ENCODE results near the gene MUC5B. TPM values are rescaled to one million over a fixed set of nuclear protein-coding genes. Genes with fewer than 3 reads are reported as not detected.

Gene MUC5B
- total RNA-seq, 1 donor from 2014 or later: not detected

DNA sequence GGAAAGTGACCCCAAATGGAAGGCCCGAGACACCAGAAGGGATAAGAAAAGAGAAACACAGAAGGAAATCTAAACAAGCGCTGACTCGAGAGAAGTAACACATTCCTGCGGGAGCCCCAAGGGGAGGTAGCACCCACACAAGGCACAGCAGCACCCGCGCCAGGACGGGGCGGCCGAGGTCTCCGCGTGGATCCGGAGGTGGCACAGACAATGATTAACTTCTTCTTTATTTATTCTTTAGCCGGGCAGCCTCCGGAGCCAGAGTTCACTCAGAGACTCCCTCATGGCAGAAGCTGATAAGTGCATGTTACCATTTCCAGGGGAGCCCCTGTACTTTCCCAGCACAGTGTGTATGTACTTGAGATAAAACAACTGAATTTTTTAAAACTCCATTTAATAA is 81.5 kb downstream of the MUC5B start:
- no peak for DNase-seq (ENCODE audit: low spot score in 2 of 2)
- no peak for FAIRE-seq

DNA sequence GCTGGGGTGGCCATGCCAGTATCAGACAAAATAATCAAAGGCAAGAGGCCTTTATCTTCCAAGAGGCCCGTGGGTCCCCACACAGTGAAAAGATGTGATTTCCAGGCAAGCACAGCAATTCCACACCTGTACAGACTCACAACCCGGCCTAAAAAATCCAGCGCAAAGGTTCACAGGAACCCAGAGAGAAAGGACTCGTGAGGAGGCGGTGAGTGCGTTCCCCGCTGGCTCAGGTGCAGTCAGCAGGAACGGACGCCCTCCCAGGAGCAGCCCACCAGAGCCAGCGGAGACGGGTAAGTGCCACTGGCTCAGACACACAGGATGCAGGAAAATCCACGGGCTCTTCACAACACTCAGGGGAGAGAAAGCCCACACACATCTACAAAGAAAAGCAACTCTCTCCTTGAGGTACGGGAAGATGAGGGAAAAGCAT is 82.2 kb downstream of the MUC5B start:
- FAIRE-seq (no peak), DNase-seq (ENCODE audit: low spot score in 2 of 2) (no peak)

DNA sequence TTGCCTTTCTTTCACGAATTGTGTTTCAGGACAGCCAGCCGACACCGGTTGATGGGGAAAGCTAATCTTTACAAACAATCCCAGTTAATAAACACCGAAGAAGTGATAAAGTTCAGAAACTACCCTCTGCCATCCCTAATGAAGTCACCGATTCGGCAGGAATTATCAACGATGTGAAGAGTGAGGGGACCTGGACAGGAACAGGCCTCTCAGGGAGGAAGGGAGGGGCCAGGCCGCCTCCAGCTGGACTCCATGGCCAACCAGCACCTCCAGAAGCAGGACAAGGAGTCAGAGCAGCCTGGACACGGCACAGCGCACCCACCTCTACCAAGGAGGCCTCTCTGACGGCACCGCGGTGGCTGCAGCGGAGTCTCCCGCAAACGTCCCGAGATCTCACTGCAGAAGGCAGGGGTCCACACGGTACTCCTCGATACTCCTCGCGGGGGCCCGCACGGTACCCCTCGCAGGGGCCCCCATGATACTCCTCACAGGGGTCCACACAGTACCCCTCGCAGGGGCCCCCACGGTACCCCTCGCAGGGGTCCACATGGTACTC is 82.7 kb downstream of the MUC5B start:
- DNase-seq (ENCODE audit: low spot score in 2 of 2) (no peak), FAIRE-seq (no peak)

DNA sequence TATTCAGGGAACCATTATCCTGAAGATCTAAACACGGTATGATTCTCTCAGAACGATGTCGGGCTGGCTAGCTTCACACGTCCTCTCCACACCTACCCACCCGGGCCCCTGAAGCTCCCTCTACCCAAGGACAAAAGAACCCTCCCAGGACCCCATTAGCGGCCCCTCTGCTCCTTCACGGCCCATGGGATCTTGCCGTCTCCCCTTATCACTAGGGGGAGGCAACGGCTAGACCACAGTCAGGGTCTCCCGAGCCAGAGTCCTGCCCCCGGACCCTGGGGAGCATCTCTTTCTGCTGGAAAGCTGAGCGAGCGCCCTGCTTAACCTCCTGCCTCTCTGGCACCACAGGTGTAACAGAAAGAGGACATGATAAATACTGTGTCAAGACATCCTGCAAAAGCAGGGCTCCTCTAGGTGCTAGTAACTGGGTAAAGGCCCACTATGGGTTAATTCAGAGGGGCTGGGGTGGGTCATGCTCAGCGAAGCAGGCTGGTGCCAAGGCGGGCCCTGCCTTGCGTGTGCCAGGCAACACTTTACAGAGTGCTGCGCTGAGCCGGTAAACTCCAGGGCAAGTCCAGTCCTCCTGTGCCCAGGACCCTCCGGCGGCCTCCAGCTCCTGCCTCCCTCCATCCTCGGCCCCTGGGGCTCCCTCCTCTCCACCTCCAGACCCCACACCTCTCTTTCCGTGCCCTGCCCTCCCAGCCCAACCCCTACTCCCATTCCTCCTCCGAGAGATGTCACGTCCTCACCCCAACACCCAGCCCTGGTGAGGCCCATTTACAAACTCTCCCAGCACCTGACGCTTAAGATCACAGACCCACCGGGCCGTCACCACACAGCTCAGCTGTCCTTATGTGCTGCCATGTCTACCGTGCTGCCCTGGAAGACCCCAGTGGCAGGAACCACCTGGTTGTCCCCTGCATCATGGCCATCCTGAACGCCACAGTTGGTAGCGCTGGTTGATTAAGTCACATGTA is 83.6 kb downstream of the MUC5B start:
- DNase-seq (ENCODE audit: low spot score in 2 of 2) (no peak), FAIRE-seq (no peak)

DNA sequence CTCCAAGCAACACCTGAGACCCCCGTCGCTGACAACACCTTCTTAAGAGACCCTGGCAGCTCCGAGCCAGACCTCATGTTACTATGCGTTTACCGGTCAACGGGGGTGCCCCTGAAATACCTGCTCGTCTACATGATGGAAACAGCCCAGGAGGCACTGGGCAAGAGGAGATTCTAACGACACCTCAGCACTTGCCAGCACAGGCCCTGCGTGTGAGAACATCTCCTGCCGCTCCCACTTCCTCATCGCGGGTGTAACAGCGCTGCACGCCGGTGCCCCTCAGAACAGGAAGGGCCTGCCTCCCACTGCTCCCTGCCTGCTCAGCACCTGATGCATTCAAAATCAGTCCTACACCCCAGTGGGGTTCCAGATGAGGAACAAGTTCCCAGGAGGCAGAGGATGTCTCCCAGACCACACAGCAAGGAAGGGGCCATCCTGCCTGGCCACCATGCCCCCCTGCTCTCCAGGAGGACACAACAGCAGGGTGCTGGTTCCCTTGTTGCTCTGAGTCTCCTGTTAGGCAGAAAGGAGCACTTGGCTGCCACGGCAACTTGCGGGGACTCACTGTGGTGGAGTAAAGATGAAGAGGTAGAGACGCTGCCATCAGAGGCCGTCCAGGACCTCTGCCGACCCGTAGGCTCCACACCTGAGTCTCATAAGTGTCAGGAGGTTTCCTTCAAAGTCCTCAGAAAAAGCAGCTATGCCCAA is 84.5 kb downstream of the MUC5B start:
- DNase-seq (ENCODE audit: low spot score in 2 of 2) (no peak), FAIRE-seq (no peak)

DNA sequence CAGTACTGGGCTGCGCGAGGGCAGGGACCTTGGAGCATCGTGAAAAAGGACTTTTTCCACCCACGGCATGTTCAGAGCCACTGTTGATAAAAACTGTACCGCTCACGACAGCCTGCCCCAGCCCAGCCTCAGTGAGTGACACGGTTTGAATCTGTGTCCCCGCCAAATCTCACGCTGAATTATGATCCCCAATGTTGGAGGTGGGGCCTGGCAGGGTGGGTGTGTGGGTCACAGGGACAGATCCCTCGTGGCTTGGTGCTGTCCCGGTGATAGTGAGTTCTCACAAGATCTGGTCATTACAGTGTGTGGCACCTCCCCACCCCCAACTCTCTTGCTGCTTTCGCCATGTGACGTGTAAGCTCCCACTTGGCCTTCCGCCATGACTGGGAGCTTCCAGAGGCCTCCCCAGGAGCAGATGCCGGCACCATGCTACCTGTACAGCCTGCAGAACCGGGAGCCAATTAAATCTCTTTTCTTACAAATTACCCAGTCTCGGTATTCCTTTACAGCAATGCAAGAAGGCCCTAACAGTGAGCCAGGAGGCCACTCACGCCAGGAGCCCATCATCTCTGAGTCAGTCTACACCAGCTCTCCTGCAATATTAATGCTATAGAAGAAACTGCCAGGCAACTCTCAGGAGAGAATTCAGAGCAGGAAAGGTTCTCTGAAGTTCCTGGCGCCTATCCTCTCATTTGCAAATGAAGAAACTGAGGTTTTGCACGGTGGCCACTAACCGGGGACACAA is 85.3 kb downstream of the MUC5B start:
- DNase-seq (ENCODE audit: low spot score in 2 of 2) (no peak), FAIRE-seq (no peak)

DNA sequence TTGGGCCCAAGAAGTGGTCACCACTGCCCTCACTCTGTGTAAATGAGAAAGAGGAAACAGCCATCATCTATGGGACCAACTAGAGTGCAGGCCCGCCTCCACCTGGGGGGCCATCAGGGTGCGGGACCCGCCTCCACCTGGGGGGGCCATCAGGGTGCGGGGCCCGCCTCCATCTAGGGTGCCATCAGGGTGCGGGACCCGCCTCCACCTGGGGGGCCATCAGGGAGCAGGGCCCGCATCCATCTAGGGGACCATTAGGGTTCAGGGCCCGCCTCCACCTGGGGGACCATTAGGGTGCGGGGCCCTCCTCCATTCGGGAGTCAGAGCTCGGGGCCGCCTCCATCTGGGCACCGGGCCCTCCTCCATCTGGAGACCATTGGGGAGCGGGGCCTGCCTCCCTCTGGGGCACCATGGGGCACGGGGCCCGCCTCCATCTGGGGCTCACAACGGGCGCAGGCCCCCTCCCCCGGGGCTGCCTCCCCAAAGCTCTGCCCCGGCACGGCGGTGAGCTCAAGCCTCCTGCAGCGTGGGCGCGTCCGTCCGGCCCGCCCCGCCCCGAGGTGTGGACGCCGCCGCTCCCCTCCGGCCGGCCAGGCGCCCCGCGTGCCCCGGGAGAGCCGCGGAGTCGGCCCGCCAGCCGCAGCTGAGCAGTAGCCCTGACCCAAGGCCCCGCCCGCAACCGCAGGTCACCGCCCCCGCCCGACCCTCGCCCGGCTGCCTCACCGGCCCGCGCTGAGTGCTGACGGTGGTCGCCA is 86.1 kb downstream of the MUC5B start:
- no peak for FAIRE-seq

DNA sequence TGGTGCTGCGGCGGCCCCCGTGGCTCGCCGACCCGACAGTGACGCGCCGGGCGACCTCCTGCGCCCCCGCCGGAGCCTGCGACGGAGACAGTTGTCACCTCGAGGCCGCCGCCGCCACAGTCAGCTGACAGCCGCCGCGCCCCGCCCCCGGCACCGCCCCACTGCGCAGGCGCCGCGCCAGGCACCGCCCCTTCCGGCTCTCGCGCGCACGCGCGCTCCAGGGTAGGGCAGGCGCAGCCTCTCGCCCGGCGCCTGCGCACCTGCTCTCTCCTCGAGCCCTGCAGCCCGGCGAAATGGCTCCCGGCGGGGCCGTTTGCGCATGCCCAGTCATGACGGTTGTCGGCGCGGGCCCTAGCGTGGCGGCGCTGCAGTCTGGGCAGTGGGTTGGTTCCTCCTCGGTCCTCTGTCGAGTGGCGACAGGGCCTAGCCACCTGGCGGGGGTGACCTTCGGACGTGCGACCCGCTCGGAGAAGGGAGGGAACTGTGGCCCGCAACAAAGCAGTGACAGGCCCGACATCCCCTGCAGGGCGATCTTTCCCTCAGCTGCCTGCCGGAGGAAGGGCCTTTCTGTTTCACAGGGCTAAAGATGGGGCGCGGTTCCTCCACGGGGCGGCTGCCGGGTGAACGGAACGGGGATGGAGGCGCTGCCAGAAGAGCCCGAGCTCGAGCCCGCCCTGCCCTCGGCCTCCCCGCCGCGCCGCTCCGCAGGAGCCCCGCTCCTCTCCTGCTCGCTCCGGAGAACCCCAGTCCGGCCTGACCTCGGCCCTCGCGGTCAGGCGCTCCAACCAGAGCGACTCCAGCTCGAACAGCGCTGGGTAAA is 86.8 kb downstream of the MUC5B start, which contains the start of gene TOLLIP:
Gene TOLLIP (minus strand): TSS at position 135 of the 820 bp plus-strand sequence. CDS start 134 bp downstream, at position 1.
- FAIRE-seq: no peak
- peak; percentile 98 to 99 for DNase-seq (ENCODE audit: low spot score in 2 of 2)

More for the DNA sequence above, 86.1 kb downstream of the MUC5B start:
- peak in 1 of 2 donors; percentile 19 for DNase-seq (ENCODE audit: low spot score in 2 of 2)

DNA sequence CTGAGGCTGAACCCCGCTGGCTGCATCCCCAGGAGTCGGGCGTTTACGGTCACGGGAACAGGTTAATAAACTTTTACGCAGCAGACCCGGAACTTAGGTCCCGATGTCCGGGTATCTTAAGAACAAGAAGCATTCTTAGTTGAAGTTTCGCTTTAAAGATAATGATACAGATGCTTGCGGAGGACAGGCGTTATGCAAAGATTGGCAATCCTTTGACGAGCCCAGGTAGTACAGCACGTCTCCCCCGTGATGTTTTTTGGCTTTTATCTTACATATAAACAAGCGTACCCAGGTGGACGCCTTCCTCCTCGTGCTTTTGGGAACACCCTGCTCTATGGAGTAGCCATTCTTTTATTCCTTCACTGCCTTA is 87.4 kb downstream of the MUC5B start:
- FAIRE-seq: no peak
- no peak for DNase-seq (ENCODE audit: low spot score in 2 of 2)

DNA sequence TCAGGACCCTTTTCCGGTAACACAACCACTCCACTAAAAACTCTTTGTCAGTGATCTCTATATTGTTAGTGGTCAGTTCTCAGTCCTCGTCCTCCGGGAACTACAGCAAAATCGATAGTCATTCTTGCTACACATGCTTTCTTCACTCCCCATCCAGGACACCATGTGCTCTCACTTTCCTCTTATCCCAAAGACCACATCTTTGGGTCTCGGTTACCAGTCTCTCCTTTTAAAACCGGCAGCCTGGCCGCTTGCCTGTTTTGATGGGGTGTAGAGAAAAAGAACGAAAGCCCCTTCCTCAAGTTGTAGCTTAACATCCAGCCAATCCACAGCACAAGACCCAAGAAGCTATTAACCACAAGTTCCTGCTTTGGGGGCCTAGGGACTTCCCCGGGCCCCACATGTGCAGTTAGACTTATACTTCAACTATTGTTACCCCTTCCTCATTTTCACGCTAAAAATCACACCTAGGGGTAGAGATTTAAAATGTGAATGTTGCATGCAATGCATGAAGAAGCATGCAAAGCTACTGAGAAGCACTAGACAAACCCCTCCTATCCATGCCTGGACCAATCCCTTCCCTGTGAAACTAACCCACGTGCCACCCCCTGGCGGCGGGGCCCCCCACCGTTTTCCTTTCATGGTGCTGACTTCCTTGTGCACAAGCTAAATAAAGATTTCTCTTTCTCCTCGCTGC is 88.1 kb downstream of the MUC5B start:
- no peak for FAIRE-seq
- no peak for DNase-seq (ENCODE audit: low spot score in 2 of 2)

Small RNA genes within 50 kb of the gene (small RNA-seq; reads per million reads assigned to genes)
- gene MIR6744: not detected

Other genes starting within 250 kb of the MUC5B start
- not detected for gene MUC6, start 186.3 kb upstream of the MUC5B start, total RNA-seq
- not detected for gene MUC2, start 148.2 kb upstream of the MUC5B start, total RNA-seq
- gene MUC5AC, start 65.1 kb upstream of the MUC5B start, total RNA-seq: not detected
- 18.8 TPM for gene TOLLIP, start 86.6 kb downstream of the MUC5B start, total RNA-seq
- gene BRSK2, start 166.9 kb downstream of the MUC5B start, total RNA-seq: 35.9 TPM

All from frontal cortex (tissue), 4 donors.